HG03103 (cell line): ENCODE measurements around the gene LEF1.

Source experiments
- ATAC-seq: cut with Tn5 transposase; IDR thresholded peaks from one replicate; pipeline ENCODE4 v1.9.1; 2021; ENCODE audit warnings: low read depth; ENCODE audit not compliant: unreplicated experiment

Gene LEF1

GRCh38 chr4:108007984-108008383 lies 160.7 kb downstream of the LEF1 start:
- no peak for ATAC-seq

DNA sequence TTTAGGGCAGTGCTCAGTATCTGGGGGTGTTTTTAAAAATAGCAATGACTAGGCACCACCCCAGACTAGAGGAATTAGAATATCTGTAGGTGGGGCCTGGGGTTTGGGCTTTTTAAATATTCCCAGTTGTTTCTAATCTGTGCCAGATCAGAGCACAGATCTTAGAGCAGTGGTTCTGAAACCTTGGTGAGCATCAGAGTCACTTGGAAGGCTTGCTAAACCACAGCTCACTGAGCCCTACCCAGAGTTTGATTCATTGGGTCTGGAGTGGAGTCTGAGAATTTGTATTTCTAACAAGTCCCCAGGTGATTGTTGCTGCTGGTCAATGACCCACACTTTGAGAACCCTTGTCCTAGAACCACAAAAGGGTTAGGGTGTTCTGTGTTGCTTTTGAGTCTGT lies 162.4 kb downstream of the LEF1 start:
- ATAC-seq = no peak

- no peak for ATAC-seq
Observed at GRCh38 chr4:108005807-108006206, 162.9 kb downstream of the LEF1 start.

DNA sequence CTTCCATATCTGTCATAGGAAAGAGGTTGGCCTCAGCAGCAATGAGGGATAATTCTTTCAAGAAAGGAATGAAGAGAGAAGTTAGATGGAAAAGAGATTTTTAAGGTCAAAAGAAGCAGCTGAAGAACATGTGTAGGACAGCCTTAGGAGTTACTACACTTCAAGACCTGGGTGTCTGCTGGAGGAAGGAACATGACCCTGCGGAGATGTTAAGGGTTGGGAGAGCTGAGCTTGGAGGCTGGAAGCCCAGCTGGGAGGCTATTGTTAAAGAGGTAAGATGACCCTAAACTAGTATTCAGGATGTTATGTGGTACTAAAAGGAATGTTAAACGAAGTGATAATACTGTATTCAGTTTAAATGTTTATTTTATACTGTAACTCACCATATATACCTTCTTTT lies 164.1 kb downstream of the LEF1 start:
- no peak for ATAC-seq

GRCh38 chr4:108003982-108004515 lies 164.7 kb downstream of the LEF1 start:
- ATAC-seq = no peak

DNA sequence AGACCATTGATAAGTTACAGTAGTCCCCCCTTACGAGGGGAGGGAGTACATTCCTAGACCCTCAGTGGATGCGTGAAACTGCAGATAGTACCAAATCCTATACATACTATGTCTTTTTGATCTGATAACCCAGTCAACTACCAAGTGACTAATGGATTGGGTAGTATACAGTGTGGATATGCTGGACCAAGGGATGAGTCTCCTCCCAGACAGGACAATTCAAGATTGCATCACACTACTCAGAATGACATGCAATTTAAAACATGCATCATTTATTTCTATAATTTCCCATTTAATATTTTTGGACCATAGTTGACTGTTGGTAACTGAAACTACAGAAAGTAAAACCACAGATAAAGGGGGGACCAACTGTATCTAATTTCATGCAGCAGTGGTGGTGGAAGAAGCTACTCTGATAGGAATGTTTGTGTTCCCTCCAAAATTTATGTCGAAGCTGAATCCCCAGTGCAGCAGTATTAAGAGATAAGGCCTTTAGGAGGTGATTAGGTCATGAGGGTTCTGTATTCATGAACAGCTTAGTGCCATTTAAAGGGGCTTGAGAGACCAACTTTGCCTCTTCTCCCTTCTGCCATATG lies 167.1 kb downstream of the LEF1 start:
- no peak for ATAC-seq

- no peak for ATAC-seq
Observed at GRCh38 chr4:107999932-108000539, 168.7 kb downstream of the LEF1 start.

- no peak for ATAC-seq
Observed at GRCh38 chr4:107997794-107998193, 170.9 kb downstream of the LEF1 start.
